Raji (cell line): Measurements from ENCODE around the gene USF2.

Experiments
- POLR2A ChIP-seq: IDR thresholded peaks from 2 replicates; pipeline ENCODE4 v1.6.1; 2011; ENCODE audit warnings: low read depth, low read length, control low read depth; ENCODE audit not compliant: insufficient read depth

USF2 gene

DNA sequence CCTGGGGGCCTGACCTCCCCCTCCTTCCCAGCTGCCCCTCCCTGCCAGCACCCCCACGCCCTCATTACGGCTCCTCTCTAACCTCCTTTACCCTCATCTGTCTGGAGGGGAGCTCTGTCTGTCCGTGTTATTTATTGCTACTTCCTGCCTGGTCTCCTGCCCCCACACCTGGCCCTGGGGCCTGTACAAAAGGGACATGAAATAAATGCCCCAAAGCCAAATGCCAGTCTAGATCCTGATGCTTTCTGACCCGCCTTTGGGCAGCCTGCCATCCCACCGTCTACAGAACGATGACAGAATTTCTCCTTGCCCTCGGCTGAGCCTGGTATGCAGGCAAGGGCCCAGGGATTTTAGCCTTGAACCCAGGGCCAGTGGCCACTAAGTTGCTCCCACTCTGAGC, 44.8 kb downstream of the USF2 start:
- no peak for TF ChIP-seq POLR2A

DNA sequence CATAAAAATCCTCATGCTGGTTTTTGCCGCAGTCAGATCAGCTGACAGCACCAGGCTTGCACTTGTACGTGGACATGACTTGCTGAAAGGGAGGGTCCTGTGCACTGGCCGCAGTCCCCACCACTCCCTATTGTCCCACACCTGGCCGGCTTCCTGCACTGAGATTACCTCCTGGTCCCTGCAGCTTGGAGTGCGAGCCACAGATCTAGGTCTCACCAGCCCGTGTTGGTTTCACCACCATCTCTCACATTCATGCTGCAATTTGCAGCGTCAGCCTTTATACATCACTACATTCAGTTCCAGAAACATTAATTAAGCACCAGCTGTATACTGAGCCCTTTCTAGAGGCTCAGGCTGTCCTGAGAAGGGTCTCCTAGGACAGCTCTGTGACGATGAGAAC, 45.3 kb downstream of the USF2 start:
- TF ChIP-seq POLR2A = no peak

DNA sequence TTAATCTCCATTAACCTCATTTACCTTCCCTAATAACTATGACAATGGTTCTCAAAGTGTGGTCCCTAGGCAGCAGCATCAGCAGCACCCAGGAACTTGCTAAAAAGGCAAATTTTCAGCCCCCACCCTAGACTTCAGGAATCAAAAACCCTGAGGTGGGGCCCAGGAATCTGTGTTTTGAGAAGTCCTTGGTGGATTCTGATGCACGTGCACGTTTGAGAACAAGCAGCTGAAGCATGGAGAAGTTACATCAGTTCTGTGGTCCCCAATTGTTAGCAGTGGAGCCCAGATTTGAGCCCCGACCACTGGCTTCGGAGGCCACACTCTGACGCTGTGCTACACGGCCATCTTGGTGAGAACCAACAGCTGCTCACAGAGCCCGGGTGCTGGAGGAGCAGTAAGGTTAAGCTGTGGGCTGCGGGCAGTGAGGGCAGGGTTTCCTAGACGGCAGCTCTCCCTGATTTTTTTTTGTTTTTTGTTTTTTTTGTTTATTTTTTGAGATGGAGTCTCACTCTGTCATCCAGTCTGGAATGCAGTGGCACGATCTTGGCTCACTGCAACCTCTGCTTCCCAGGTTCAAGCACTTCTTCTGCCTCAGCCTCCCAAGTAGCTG, 46.2 kb downstream of the USF2 start:
- no peak for TF ChIP-seq POLR2A

DNA sequence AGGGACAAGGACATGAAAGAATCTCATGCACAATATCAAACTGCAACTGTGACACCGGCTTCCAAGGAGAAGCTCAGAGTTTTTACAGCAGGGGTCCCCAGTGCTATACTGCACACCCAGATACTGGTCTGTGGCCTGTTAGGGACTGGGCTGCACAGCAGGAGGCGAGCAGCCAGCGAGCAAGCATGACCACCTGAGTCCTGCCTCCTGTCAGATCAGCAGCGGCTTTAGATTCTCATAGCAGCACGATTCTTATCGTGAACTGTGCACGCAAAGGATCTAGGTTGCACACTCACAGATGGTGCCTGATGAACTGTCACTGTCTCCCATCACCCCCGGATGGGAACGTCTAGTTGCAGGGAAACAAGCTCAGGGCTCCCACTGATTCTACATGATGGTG, 47.1 kb downstream of the USF2 start:
- no peak for TF ChIP-seq POLR2A

DNA sequence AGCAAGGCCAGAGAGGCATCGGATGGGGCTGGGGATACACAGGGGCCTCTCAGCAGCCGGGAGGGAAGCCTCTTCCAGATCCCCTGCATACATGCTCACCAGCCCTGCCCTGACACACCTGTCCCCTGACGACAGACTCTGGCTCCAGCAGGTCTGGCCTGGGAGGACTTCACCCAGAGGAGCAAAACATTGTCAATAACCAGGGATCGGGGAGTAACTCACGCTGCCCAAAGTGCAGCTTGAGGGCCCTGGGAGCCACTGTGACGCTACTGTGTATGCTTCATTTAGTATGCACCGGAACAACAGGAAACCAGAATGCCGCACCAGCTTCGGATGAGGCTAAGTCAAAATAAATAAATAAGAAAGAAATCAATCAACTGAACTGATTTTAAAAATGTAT, 47.8 kb downstream of the USF2 start:
- no peak for TF ChIP-seq POLR2A

DNA sequence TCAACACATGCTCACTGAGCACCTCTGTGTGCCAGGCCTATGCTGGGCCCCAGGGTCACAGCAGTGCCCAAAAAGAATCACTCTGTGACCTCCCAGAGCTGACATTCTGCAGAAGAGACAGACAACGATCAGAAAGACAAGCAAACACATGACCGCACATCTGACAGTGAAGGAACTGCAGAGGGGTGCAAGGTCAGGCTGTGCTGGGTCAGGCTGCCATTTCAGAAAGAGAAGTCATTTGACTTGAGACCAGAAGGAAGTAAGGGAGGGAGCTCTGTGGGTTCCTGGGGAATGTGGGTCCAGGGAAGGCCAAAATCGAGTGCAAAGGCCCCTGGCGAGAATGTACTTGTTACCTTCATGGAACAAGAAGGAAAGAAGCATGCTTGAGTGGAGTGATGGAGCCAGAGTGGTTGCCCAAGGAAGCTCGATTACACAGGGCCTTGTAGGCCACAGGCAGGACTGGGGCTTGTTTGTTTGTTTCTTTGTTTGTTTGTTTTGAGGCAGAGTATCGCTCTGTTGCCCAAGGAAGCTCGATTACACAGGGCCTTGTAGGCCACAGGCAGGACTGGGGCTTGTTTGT, 48.8 kb downstream of the USF2 start:
- TF ChIP-seq POLR2A = no peak

DNA sequence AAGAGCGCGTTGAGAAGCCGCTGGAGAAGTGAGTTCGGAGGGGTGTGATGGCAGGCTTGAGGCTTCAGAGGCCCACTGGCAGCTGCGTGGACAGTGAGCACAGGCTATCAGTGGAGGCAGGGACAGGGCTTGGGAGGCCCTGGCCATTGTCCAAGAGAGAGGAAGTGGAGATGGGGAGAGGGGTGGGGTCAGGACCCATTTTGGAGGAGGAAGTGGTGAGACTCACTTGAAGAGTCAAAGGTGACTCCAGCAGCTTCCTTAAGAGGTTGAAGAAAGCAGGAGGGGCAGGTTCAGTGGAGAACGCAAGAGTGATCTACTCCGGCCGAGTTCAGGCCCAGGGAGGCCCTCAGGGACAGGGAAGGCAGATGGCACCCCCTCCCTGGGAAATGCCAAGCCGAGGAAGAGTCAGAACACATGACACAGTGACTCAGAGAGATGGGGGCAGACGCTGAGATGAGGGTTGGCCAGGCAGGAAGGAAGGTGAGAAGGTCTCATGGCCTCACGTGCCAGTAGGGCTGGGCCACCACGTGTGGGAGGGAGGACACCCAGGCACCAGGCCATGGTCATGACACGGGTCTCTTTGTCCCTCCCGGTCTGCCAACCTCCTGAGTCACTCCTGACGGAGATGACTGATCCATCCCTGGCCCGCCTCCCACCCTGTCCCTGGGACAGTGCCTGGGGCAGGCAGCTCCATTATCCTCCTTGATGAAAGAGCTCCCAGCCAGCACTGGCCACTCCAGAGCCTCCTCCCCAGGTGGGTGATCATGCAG, 50.1 kb downstream of the USF2 start:
- TF ChIP-seq POLR2A = no peak

DNA sequence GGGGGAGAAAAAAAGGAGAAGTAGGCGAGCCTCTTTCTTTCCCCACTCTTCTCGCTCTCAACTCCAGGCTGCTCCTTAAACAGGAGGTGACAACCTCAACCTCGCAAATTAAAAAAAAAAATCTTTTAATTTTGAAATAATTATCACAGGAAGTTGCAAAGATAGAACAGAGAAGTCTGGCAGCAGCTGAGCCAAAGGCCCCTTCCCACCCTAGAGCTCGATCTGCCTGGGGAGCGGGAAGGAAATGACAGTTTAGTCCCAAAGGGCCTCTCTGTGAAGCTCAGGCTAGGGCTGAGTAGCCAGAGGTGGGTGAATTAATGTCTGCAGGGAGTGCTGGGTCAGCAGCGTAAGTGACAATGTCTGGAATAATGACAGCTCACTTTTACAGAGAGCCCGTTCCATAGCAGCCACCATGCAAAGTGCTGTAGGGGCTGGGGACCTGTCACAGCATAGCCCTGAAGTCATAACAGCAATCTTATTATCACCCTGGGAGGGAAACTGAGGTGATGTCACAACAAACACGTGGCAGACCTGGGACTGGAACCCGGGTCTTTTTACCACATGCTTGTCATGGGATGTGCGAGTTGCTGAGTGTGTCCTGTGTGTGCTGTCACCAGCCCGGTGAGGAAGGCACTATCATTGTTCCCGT, 51.4 kb downstream of the USF2 start:
- no peak for TF ChIP-seq POLR2A

DNA sequence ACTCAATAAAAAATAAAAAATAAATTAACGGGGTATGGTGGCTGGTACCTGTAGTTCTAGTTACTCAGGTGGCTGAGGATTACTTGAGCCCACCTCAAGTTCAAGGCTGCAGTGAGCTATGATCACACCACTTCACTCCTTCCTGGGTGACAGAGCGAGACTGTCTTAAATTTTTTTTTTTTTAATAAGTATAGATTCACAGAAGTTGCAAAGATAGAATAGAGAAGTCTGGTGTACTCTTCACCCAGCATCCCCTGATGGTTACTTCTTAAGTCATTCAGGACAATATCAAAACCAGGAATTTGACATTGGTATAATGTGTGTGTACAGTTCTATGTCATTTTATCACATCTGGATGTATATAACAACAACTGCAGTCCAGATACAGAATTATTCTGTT, 52.5 kb downstream of the USF2 start:
- no peak for TF ChIP-seq POLR2A

DNA sequence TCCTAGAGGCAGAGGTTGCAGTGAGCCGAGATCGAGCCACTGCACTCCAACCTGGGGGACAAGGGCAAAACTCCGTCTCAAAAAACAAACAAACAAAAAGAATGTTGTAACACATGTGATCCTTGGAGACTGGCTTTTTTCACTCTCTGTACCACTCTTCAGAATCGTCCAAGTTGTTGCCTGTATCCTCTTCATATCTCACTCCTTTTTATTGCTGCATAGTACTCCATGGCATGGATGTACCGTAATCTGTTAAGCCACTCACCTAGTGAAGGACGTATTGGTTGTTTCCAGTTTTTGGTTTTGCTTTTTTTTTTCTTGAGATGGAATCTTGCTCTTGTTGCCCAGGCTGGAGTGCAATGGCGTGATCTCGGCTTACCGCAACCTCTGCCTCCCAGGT, 53.3 kb downstream of the USF2 start:
- TF ChIP-seq POLR2A = no peak

DNA sequence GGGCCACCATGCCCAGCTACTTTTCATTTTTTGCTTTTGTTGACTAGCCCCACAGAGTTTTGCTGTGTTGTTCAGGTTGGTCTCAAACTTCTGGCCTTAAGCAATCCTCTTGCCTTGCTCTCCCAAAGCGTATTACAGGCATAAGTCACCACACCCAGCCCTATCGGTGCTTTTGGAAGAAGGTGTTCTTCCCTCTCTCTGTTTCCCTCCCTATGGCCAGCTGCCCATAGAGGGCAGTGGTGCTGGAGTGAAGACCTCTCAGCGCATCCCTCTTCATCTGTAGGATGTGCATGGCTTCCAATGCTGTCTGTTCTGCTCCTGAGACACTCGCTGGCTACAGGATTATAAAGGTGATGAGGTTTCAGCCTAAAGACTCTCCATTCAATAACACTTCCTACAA, 58.9 kb downstream of the USF2 start:
- TF ChIP-seq POLR2A = no peak

DNA sequence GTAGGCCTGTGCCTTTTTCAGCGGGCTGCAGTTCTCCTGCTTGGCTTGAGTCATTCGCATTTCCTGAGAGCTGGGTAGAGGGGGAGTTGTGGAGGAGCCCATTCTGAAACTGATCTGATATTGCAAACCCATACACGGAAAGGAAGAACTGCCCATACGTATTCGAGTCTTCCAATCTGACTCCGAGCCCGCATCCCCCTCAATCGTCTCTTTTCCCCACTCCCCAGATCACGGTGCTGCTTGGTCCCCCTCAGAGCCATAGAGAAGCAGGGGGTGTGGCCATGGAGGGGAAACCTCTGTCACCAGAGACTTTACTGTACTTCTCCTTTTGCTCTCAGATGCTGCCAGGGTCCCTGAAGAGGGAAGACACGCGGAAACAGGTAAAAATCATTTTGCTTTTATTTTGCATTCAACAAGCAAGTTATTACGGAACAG, 60.1 kb downstream of the USF2 start, which contains the start of gene CD22:
Gene CD22 (plus strand): TSS at position 337 of the 435 bp plus-strand sequence. CDS start 2,854 bp downstream, outside the sequence.
- peak; percentile 96 for TF ChIP-seq POLR2A

DNA sequence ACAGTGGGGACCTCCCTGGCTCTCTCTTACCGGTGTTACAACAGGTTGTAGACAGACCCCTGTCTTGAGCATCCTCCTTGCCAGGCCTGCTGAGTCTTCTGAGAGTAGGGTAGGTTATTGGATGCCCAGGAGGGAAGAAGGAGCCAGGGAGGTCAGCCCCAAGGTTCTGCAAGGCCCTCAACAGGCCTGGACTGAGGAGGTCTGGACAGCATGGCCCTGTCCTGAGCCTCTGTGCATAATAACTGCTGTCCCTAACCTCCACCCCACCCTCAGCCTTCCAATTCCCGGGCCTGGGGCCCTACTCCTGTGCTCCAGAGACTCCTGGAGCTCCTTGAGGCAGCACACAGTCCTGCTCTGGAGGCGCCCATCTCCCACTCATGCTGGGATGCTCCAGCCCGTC, 60.6 kb downstream of the USF2 start:
- peak; percentile 8; the same call in 1 of the 2 replicates for TF ChIP-seq POLR2A
